DMS53 treated with DMSO at 0.1 percent for 48 hours (cell line): Measurements from ENCODE around the gene SSTR3.

Source experiments
- DNase-seq: peaks from one replicate; lab custom pipeline; 2025; ENCODE audit not compliant: unreplicated experiment; lab: John Stamatoyannopoulos, UW

The SSTR3 gene

DNA sequence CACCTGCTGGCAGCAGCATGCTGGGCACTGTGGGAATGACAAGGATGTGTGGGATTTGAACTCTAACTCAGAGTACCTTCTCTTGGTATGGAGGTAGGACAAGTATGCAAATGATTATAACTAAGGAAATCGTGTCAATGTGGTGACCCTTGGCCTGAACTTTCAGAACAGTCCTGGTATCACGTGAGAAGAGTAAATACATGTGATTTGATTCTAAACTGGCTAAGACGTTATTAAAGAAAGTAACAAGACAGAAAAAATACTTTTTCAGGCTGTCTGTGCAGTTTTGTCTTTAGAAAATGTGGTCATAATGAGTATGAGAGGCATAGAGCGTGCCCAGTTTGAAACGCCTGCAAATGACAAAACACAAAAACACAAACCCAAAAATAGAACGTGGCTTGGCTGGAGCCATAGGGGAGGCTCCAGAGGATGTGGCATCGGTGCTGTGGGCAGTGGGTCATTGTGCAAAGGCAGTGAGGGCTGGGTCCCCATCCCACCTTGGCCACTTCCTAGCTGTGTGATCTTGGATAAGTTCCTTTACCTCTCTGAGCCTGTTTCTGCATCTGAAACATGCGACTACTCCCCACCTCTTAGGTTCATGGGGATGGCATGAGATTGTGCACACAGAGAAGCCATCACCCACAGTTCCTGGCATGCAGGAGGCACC lies 44.2 kb downstream of the SSTR3 start:
- no peak for DNase-seq

GRCh38 chr22:37167176-37167980 lies 44.9 kb downstream of the SSTR3 start:
- no peak for DNase-seq

- DNase-seq = no peak
These were observed 45.6 kb downstream of the SSTR3 start for GRCh38 chr22:37166675-37167066.

- DNase-seq = no peak
These were observed 46.2 kb downstream of the SSTR3 start for GRCh38 chr22:37165940-37166674.

DNA sequence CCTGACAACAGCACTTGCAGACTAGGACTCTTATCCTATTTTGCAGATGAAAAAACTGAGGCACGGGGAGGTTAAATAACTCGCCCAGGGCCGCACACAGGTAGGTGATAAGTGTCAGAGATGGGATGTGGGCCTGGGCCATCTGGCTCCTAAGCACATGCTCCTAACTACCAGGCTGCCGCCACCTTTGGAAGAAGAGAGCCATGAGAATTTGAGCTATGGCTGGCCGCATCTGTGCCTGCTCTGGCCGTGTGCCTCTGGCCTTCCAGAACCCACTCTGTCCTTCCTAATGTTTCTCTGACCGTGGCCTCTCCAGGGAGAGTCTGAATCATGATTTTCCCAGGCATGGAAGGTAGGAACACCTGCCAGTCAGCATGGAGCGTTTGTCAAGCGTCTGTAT lies 47.2 kb downstream of the SSTR3 start:
- no peak for DNase-seq

DNA sequence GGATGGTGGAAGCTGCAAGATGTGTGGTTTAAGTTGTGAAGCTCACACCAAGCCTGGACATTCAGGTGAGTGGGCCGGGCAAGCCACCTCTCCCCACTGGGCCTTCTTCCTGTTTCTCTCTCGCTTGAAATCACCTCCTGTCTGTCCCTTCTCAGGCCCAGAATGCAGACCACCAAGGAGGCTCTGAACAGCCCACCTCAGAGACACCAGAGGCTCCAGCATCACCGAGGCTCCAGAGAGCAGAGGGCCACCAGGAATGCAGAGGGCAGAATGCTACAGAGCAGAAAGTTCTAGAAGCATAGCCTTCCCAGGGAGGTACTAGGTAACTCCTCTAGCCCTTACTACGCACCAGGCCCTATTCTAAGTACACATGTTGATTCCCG lies 47.8 kb downstream of the SSTR3 start:
- no peak for DNase-seq

GRCh38 chr22:37163575-37164504 lies 48.4 kb downstream of the SSTR3 start:
- no peak for DNase-seq

DNA sequence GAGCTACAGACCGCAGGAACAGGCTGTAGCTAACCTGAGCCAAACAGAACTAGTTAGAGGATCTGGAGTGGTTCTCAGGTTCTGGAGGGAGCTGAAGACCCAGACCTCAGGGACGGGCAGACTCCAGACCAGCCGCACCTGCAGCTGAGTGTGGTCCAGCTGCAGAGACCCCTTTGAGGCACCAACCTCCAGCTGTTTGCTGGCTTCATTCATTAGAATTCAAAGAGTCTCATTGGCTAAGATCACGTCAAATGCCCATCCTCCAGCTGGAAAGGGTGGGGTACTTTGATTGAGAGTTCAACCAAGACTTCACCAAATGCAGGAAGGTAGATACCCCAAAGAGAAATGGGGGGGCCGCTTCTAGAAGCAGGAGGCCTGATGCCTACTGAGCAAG lies 49.2 kb downstream of the SSTR3 start:
- DNase-seq = no peak

DNA sequence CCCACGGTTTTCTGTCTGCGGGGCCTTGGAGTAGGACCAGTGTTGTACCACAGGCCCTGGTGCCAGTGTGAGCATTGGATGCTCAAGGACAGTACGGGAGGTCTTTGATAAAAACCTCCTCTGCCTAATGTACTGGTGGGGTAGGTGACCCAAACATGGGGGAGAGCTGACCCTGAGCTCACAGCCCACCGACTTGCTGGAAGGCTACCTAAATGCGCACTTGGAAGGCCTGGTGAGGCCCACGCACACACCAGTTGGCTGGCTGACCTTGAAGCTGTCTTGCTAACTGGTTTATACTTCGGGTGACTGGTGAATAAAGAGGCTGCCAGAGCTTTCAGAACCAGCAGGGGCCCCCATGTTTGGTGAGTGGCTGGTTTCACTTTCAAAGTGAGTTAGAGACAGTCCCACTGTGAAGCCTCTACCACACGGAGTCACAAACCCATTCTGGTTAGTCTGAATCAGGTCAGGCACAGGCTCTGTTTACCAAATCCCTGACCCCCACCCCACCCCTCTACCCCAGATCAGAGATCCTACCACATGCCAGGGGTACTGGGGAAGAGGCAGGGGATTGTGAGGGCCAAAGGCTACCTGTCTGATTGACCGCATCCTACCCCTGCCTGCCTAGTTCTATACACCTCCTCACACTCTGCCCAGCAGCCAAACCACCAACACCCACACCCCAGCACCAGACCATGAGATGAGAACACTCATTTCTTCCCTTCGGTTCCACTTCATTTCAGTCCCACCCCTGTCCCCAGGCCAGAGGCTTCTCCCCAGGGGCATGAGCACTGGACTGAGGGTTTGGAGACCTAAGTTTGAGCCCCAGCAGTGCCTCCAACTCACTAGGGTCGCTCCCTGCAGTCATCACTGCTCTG lies 49.8 kb downstream of the SSTR3 start:
- no peak for DNase-seq

- no peak for DNase-seq
These were observed 50.8 kb downstream of the SSTR3 start for GRCh38 chr22:37161443-37161842.

GRCh38 chr22:37160027-37160426 lies 52.2 kb downstream of the SSTR3 start:
- DNase-seq = no peak

- no peak for DNase-seq
These were observed 53.4 kb downstream of the SSTR3 start for GRCh38 chr22:37158963-37159290.

- DNase-seq = no peak
These were observed 54.6 kb downstream of the SSTR3 start for GRCh38 chr22:37157516-37158285.

GRCh38 chr22:37156686-37157435 lies 55.4 kb downstream of the SSTR3 start:
- DNase-seq = no peak

GRCh38 chr22:37155971-37156370 lies 56.3 kb downstream of the SSTR3 start:
- DNase-seq = no peak

- no peak for DNase-seq
These were observed 57.2 kb downstream of the SSTR3 start for GRCh38 chr22:37154925-37155712.
